Hepatocyte (in vitro differentiated cells): ENCODE results near the gene PTPRN2.

Source experiments
- EZH2 ChIP-seq: fragments of 200-600 bp; sonication (generic); IDR thresholded peaks from 2 replicates; pipeline ENCODE4 v1.6.1; 2016; ENCODE audit warnings: antibody characterized with exemption, mild to moderate bottlenecking, borderline replicate concordance
- EZH2phosphoT487 ChIP-seq: fragments of 200-600 bp; sonication (generic); IDR thresholded peaks from one replicate; pipeline ENCODE4 v1.6.1; 2018; ENCODE audit warnings: antibody characterized with exemption, mild to moderate bottlenecking, low read depth, moderate library complexity; ENCODE audit not compliant: unreplicated experiment, severe bottlenecking
- TF ChIP-seq, protein P1 (sequence below): fragments of 200-600 bp; sonication (generic); IDR thresholded peaks from 2 replicates; pipeline ENCODE4 v1.5.1; 2016; ENCODE audit warnings: antibody characterized with exemption, mild to moderate bottlenecking; ENCODE audit not compliant: poor library complexity

DNA sequence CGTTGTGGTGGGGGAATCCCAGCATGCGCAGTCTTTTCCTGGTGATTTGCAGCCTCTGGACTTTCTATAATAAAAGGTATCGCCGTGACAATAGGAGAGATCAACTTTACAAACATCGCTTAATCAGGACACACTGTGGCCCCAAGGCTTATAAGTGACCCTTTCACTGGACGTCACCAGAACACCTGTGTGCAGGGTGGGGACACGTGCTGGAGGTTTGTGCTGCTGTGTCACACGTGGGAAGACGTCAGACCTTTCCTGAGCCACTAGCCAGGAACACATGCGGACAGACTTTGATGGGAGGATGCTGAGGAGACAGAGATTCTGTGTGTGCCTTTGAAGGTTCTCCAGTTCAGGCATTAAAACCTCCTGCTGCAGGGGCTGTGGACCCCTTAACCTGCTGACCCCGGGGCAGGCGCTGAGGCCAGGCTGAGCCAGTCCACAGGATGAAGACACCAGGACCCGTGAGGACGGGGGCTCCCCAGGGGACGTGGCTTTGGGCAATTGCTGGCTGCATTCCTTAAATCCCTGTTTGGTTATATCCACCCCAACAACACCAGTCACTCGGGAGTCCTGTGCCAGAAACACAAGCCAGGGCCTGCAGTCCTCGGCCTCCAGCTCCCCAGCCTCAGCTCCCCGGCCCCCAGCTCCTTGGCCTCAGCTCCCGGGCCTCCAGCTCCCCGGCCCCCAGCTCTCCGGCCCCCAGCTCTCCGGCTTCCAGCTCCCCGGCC lies 183.4 kb downstream of the PTPRN2 start:
- TF ChIP-seq, protein P1, sequence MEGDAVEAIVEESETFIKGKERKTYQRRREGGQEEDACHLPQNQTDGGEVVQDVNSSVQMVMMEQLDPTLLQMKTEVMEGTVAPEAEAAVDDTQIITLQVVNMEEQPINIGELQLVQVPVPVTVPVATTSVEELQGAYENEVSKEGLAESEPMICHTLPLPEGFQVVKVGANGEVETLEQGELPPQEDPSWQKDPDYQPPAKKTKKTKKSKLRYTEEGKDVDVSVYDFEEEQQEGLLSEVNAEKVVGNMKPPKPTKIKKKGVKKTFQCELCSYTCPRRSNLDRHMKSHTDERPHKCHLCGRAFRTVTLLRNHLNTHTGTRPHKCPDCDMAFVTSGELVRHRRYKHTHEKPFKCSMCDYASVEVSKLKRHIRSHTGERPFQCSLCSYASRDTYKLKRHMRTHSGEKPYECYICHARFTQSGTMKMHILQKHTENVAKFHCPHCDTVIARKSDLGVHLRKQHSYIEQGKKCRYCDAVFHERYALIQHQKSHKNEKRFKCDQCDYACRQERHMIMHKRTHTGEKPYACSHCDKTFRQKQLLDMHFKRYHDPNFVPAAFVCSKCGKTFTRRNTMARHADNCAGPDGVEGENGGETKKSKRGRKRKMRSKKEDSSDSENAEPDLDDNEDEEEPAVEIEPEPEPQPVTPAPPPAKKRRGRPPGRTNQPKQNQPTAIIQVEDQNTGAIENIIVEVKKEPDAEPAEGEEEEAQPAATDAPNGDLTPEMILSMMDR = no peak
- no peak for TF ChIP-seq EZH2phosphoT487
- TF ChIP-seq EZH2 = no peak
